NCI-H460 (cell line): Measurements from ENCODE around the gene NDUFS5. TPM values are rescaled to one million over a fixed set of nuclear protein-coding genes. Genes with fewer than 3 reads are reported as not detected.

ENCODE experiments used
- total RNA-seq: library from RNA; depleted of rRNA; stranded (reverse); fragments of >200 nt; shearing (Covaris generic); gene quantifications from 2 replicates; pipeline ENCODE4 v1.2.3, GENCODE V29; 2014; rRNA removed

Gene NDUFS5
- total RNA-seq, 1 experiment from 2014 or later = 349 TPM

Other genes with a start within 250 kb of the NDUFS5 start
- gene RRAGC, start 166.6 kb upstream of the NDUFS5 start, total RNA-seq = 7.9 and 8.5 TPM in 2 replicates
- 15.6 and 17.2 TPM in 2 replicates for gene MYCBP, start 153.0 kb upstream of the NDUFS5 start, total RNA-seq
- gene GJA9, start 144.8 kb upstream of the NDUFS5 start, total RNA-seq = not detected in 2 replicates
- not detected in 2 replicates for gene RHBDL2, start 84.5 kb upstream of the NDUFS5 start, total RNA-seq
- 55.7 and 57.2 TPM in 2 replicates for gene AKIRIN1, start 35.1 kb upstream of the NDUFS5 start, total RNA-seq
- 34.8 and 35.9 TPM in 2 replicates for gene MACF1, start 178.3 kb downstream of the NDUFS5 start, total RNA-seq